HepG2 (cell line): ENCODE results near the gene PPP1R12C. TPM values are rescaled to one million over a fixed set of nuclear protein-coding genes. Genes with fewer than 3 reads are reported as not detected.

Source experiments
- AKAP8 ChIP-seq: sonication (generic); formaldehyde crosslinking; IDR thresholded peaks from 2 replicates; pipeline ENCODE4 v1.5.1; 2020; ENCODE audit warnings: mild to moderate bottlenecking, missing genetic modification reagents
- CHD2 ChIP-seq: IDR thresholded peaks from 2 replicates; pipeline ENCODE4 v1.6.1; 2011; ENCODE audit warnings: low read depth, low read length, improper control_type of control experiment
- FOXA1 ChIP-seq, 2 experiments: fragments of 450-650 bp in 1 of 2; sonication (generic) in 1 of 2; formaldehyde crosslinking in 1 of 2; IDR thresholded peaks; 2 replicates each; pipeline versions ENCODE4 v1.4.0 to v1.6.1; 2016 to 2020; ENCODE audit warnings: missing genetic modification reagents in 1 of 2
- IKZF5 ChIP-seq: IDR thresholded peaks from 2 replicates; pipeline ENCODE4 v1.6.1; 2018; ENCODE audit warnings: missing genetic modification reagents, mild to moderate bottlenecking, missing compliant biosample characterization
- IRF1 ChIP-seq: sonication (generic); formaldehyde crosslinking; IDR thresholded peaks from 2 replicates; pipeline ENCODE4 v1.4.0; 2020; ENCODE audit warnings: low read depth, mild to moderate bottlenecking, missing genetic modification reagents
- ISL2 ChIP-seq: sonication (generic); formaldehyde crosslinking; IDR thresholded peaks from 2 replicates; pipeline ENCODE4 v1.5.0; 2020; ENCODE audit warnings: missing genetic modification reagents
- MBD4 ChIP-seq: IDR thresholded peaks from 2 replicates; pipeline ENCODE4 v1.6.1; 2012; ENCODE audit warnings: low read length, inconsistent platforms, borderline replicate concordance
- MED13 ChIP-seq: sonication (generic); formaldehyde crosslinking; IDR thresholded peaks from 2 replicates; pipeline ENCODE4 v1.5.0; 2020; ENCODE audit warnings: missing genetic modification reagents
- PHF20 ChIP-seq: sonication (generic); formaldehyde crosslinking; IDR thresholded peaks from 2 replicates; pipeline ENCODE4 v1.5.0; 2020; ENCODE audit warnings: mild to moderate bottlenecking, missing genetic modification reagents
- ZBTB20 ChIP-seq: sonication (generic); formaldehyde crosslinking; IDR thresholded peaks from 2 replicates; pipeline ENCODE4 v1.8.1; 2023; ENCODE audit warnings: missing genetic modification reagents, low read depth, mild to moderate bottlenecking, borderline replicate concordance
- ZBTB3 ChIP-seq: sonication (generic); formaldehyde crosslinking; IDR thresholded peaks from 2 replicates; pipeline ENCODE4 v1.4.0; 2020; ENCODE audit warnings: low read depth, mild to moderate bottlenecking, moderate library complexity, missing genetic modification reagents, borderline replicate concordance
- ZFP36L2 ChIP-seq: sonication (generic); formaldehyde crosslinking; IDR thresholded peaks from 2 replicates; pipeline ENCODE4 v1.4.0; 2020; ENCODE audit warnings: missing genetic modification reagents
- ZNF232 ChIP-seq: sonication (generic); formaldehyde crosslinking; IDR thresholded peaks from 2 replicates; pipeline ENCODE4 v1.4.0; 2020; ENCODE audit warnings: missing genetic modification reagents, borderline replicate concordance
- ZNF574 ChIP-seq: sonication (generic); formaldehyde crosslinking; IDR thresholded peaks from 2 replicates; pipeline ENCODE4 v1.4.0; 2020; ENCODE audit warnings: missing genetic modification reagents
- ZNF691 ChIP-seq: sonication (generic); formaldehyde crosslinking; IDR thresholded peaks from 2 replicates; pipeline ENCODE4 v1.4.0; 2020; ENCODE audit warnings: missing genetic modification reagents, low read depth, mild to moderate bottlenecking, borderline replicate concordance
- ZNF768 ChIP-seq: sonication (generic); formaldehyde crosslinking; IDR thresholded peaks from 2 replicates; pipeline ENCODE4 v1.4.0; 2020; ENCODE audit warnings: missing genetic modification reagents
- ZNF775 ChIP-seq: sonication (generic); formaldehyde crosslinking; IDR thresholded peaks from 2 replicates; pipeline ENCODE4 v1.4.0; 2020; ENCODE audit warnings: missing genetic modification reagents, mild to moderate bottlenecking, moderate library complexity, borderline replicate concordance
- ZNF792 ChIP-seq: IDR thresholded peaks from 2 replicates; pipeline ENCODE4 v1.6.1; 2016
- ZSCAN20 ChIP-seq: sonication (generic); formaldehyde crosslinking; IDR thresholded peaks from 2 replicates; pipeline ENCODE4 v1.4.0; 2020; ENCODE audit warnings: missing genetic modification reagents, mild to moderate bottlenecking, borderline replicate concordance
- polyA plus RNA-seq, 8 experiments: library from polyadenylated mRNA; depleted of rRNA in 3 of 8; stranded (reverse) in 7 of 8; unstranded in 1 of 8; fragments of >200 nt; fragmentation: Illumina TruSeq in 4 of 8; extraction: Trizol in 4 of 8; gene quantifications; 2 replicates each; pipeline versions ENCODE4 v1.2.1 to v1.2.3, GENCODE V29; 2011 to 2016; ENCODE audit warnings: low read depth in 4 of 8, missing spikeins in 1 of 8, mixed read lengths in 1 of 8; ENCODE audit not compliant: insufficient read depth in 1 of 8
- total RNA-seq, 5 experiments: library from RNA; depleted of rRNA; stranded (reverse); fragments of >200 nt; fragmentation: Illumina TruSeq; extraction: Trizol; gene quantifications; 2 replicates each; pipeline ENCODE4 v1.2.3, GENCODE V29; 2016; ENCODE audit warnings: low read depth in 1 of 5
- TF ChIP-seq, protein P1 (sequence below): sonication (generic); formaldehyde crosslinking; IDR thresholded peaks from 2 replicates; pipeline ENCODE4 v1.8.1; 2023; ENCODE audit warnings: mild to moderate bottlenecking, moderate library complexity, missing genetic modification reagents
- TF ChIP-seq, protein P2 (sequence below): sonication (generic); formaldehyde crosslinking; IDR thresholded peaks from 2 replicates; pipeline ENCODE4 v1.5.0; 2020; ENCODE audit warnings: missing genetic modification reagents

Gene PPP1R12C
- total and polyA plus RNA-seq, 2 of the 13 experiments (the other 11 are each of a cell fraction or from before 2014, with no cell fraction given) = 29.7 to 30.3 TPM

DNA sequence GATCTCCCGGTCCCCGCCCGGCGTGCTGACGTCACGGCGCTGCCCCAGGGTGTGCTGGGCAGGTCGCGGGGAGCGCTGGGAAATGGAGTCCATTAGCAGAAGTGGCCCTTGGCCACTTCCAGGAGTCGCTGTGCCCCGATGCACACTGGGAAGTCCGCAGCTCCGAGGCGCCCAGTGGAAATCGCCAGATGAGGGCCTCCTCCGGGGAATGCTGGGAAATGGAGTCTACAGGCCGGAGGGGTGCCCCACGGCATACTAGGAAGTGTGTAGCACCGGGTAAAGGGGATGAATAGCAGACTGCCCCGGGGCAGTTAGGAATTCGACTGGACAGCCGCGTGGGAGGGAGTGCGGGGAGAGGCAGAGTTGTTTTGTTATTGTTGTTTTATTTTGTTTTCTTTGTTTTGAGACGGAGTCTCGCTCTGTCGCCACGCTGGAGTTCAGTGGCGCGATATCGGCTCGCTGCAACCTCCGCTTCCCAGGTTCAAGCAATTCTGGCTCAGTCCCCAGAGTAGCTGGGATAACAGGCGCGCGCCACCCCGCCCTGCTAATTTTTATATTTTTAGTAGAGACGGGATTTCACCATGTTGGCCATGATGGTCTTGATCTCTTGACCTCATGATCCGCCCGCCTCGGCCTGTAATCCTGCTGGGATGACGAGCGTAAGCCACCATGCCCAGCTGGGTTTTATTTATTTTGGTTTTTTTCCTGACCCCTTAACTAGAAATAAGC is 390 bp upstream of the PPP1R12C start (continued):
- TF ChIP-seq, protein P1, sequence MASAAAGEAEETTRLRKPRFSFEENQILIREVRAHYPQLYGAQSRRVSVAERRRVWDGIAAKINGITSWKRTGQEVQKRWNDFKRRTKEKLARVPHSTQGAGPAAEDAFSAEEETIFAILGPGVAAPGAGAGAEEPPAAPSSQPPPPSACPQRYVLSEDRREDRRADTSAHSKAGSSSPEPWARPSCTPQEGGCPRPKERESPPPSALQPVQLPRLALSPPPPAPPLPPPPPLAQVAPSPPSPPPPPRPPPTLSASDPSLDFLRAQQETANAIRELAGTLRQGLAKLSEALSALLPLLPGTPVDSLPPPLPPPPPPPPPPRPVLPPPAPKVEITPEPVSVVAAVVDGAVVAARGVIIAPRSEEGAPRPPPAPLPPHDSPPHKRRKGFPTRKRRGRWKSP (CRISPR knock-in tag) = no peak
- no peak for TF ChIP-seq ZBTB3 (CRISPR knock-in tag)
- peak; percentile 63; the same call in 1 of the 2 replicates for TF ChIP-seq ISL2 (CRISPR knock-in tag)
- peak; percentile 87 for TF ChIP-seq ZNF574
- no peak; the same call in 1 of the 2 replicates for TF ChIP-seq IKZF5 (CRISPR knock-in tag)
- no peak for TF ChIP-seq AKAP8 (CRISPR knock-in tag)
- no peak for TF ChIP-seq MED13 (CRISPR knock-in tag)
- 0 out of 2 replicates have a peak, but pooled peaks have one; percentile 23 for TF ChIP-seq ZNF792 (CRISPR knock-in tag)
- TF ChIP-seq CHD2 = no peak
- TF ChIP-seq ZNF775 = no peak
- no peak for TF ChIP-seq ZFP36L2 (CRISPR knock-in tag)
- peak; percentile 65; the same call in 1 of the 2 replicates for TF ChIP-seq PHF20 (CRISPR knock-in tag)
- no peak for TF ChIP-seq ZBTB20
- TF ChIP-seq ZNF691 (CRISPR knock-in tag) = no peak
- TF ChIP-seq MBD4 = no peak
- TF ChIP-seq, protein P2, sequence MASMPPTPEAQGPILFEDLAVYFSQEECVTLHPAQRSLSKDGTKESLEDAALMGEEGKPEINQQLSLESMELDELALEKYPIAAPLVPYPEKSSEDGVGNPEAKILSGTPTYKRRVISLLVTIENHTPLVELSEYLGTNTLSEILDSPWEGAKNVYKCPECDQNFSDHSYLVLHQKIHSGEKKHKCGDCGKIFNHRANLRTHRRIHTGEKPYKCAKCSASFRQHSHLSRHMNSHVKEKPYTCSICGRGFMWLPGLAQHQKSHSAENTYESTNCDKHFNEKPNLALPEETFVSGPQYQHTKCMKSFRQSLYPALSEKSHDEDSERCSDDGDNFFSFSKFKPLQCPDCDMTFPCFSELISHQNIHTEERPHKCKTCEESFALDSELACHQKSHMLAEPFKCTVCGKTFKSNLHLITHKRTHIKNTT (CRISPR knock-in tag) = no peak; the same call in 1 of the 2 replicates
- TF ChIP-seq ZSCAN20 (CRISPR knock-in tag) = no peak; the same call in 1 of the 2 replicates
- TF ChIP-seq ZNF768 (CRISPR knock-in tag) = no peak
- TF ChIP-seq FOXA1 (IDR thresholded peaks at IDR 0.05) = no peak
- TF ChIP-seq FOXA1 (CRISPR knock-in tag; IDR thresholded peaks at IDR 0.05) = no peak
- no peak for TF ChIP-seq IRF1 (CRISPR knock-in tag)
- no peak for TF ChIP-seq ZNF232
